Raji (cell line): ENCODE data around the gene EEF1G.

ENCODE experiments used
- POLR2A ChIP-seq: IDR thresholded peaks from 2 replicates; pipeline ENCODE4 v1.6.1; 2011; ENCODE audit warnings: low read depth, low read length, control low read depth; ENCODE audit not compliant: insufficient read depth

The EEF1G gene

GRCh38 chr11:62607714-62608113 lies 34.0 kb upstream of the EEF1G start:
- TF ChIP-seq POLR2A: no peak

GRCh38 chr11:62605902-62606301 lies 32.2 kb upstream of the EEF1G start:
- TF ChIP-seq POLR2A: no peak

- no peak for TF ChIP-seq POLR2A
Measured at GRCh38 chr11:62605467-62605866, 31.8 kb upstream of the EEF1G start.

GRCh38 chr11:62604460-62605120 lies 30.9 kb upstream of the EEF1G start:
- no peak for TF ChIP-seq POLR2A

- TF ChIP-seq POLR2A: no peak
Measured at GRCh38 chr11:62603776-62604299, 30.1 kb upstream of the EEF1G start.

GRCh38 chr11:62603072-62603408 lies 29.3 kb upstream of the EEF1G start:
- TF ChIP-seq POLR2A: no peak

- no peak for TF ChIP-seq POLR2A
Measured at GRCh38 chr11:62602141-62603071, 28.7 kb upstream of the EEF1G start.

GRCh38 chr11:62601372-62602140 lies 27.9 kb upstream of the EEF1G start, which contains the start of gene MTA2:
Gene MTA2, minus strand, starts transcription at chr11:62601865. Its CDS starts 415 bp downstream, at chr11:62601450.
- peak; percentile 74 for TF ChIP-seq POLR2A

- no peak; the same call in 1 of the 2 replicates for TF ChIP-seq POLR2A
Measured at GRCh38 chr11:62601122-62601371, 27.4 kb upstream of the EEF1G start.

GRCh38 chr11:62600367-62601121 lies 26.9 kb upstream of the EEF1G start:
- TF ChIP-seq POLR2A: no peak

- TF ChIP-seq POLR2A: no peak
Measured at GRCh38 chr11:62599901-62600300, 26.2 kb upstream of the EEF1G start.

- no peak for TF ChIP-seq POLR2A
Measured at GRCh38 chr11:62599069-62599696, 25.5 kb upstream of the EEF1G start.

GRCh38 chr11:62595124-62595523 lies 21.4 kb upstream of the EEF1G start:
- no peak for TF ChIP-seq POLR2A

GRCh38 chr11:62593434-62594044 lies 19.8 kb upstream of the EEF1G start:
- TF ChIP-seq POLR2A: 0 out of 2 replicates have a peak, but pooled peaks have one; percentile 33
